GM18498 (cell line): ENCODE data around the gene MIF4GD.
"Not testable (repeated sequence)": the region's sequence is repeated elsewhere in the genome, so short reads cannot be mapped to it uniquely, and the experiment has no call there.

Experiments
- ATAC-seq: cut with Tn5 transposase; IDR thresholded peaks from one replicate; pipeline ENCODE4 v1.9.1; 2021; ENCODE audit warnings: mild to moderate bottlenecking, moderate library complexity; ENCODE audit not compliant: unreplicated experiment

MIF4GD gene

DNA sequence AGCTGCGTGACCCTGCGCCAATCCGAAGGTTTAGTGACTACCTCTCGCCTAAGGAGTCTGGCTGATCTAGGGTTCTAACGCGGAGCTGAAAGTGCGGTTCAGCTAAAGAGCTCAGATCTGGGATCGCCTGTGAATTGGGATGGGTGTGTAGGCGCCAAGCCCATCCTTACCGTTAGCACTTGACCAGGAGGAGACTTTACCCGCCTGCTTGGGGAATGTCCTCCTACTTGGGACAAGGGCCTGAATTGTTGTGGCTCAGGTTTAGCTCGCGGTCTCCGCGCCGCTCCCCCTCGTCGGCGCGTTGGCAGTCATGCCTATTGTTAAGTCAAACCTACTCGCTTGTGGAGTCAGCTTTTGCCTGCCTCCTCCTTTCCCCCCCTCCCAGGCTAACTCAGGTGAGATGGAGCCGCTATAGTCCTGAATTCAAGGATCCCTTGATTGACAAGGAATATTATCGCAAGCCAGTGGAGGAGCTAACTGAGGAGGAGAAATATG lies 8.9 kb downstream of the MIF4GD start:
- peak; percentile 21 for ATAC-seq

- ATAC-seq: peak; percentile 91
Measured at GRCh38 chr17:75261336-75262111, 9.5 kb downstream of the MIF4GD start, which contains the start of the genes GGA3 and MRPS7. GGA3 (minus strand) TSS chr17:75261606; CDS start chr17:75261587, 19 bp downstream. MRPS7 (plus strand) TSS chr17:75261879; CDS start chr17:75261901, 22 bp downstream.

GRCh38 chr17:75260641-75261335 lies 10.2 kb downstream of the MIF4GD start:
- peak; percentile 17 for ATAC-seq

DNA sequence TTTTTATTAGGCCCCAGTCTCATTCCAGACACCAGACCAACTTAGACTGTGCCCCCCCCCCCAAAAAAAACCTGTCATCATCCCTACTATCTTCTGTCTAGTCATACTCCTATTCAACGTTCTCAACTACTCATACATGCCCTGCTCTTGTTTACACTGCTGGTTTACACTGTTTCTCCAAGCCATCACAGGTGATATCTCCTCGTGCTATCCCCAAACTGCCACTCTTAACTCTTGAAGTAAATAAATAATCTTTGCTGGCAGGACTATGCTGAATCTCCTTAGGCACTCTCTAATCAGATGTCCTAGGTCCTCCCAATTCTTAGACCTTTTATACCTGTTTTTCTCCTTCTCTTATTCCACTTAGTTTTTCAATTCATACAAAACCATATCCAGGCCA lies 13.8 kb downstream of the MIF4GD start:
- not testable (repeated sequence) for ATAC-seq

GRCh38 chr17:75255954-75256698 lies 14.9 kb downstream of the MIF4GD start:
- not testable (repeated sequence) for ATAC-seq

- ATAC-seq: no peak
Measured at GRCh38 chr17:75252039-75252816, 18.8 kb downstream of the MIF4GD start.

GRCh38 chr17:75250009-75250471 lies 21.0 kb downstream of the MIF4GD start:
- ATAC-seq: peak; percentile 85

DNA sequence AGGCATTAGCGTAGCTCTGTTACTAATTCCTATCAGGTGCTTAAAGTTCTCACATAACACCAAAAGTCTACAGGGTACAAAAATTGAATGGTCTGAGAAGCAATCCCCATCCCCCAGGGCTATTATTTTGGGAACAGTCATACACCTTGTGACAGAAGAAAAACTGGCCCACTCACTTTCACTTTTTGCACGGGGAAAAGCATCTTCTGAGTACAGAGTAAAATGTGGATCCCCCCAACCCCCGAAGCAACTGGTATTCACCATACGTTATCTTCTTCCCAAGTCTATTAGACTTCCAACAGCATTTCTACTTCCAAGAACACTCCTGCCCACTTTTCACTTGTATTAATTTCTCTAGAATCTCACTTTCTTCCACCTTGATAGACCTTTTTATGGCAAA lies 21.5 kb downstream of the MIF4GD start:
- no peak for ATAC-seq

GRCh38 chr17:75246404-75246803 lies 24.6 kb downstream of the MIF4GD start:
- no peak for ATAC-seq

GRCh38 chr17:75245011-75245410 lies 26.0 kb downstream of the MIF4GD start:
- ATAC-seq: no peak

GRCh38 chr17:75244133-75244866 lies 26.7 kb downstream of the MIF4GD start:
- no peak for ATAC-seq

GRCh38 chr17:75242461-75243042 lies 28.5 kb downstream of the MIF4GD start:
- ATAC-seq: no peak

DNA sequence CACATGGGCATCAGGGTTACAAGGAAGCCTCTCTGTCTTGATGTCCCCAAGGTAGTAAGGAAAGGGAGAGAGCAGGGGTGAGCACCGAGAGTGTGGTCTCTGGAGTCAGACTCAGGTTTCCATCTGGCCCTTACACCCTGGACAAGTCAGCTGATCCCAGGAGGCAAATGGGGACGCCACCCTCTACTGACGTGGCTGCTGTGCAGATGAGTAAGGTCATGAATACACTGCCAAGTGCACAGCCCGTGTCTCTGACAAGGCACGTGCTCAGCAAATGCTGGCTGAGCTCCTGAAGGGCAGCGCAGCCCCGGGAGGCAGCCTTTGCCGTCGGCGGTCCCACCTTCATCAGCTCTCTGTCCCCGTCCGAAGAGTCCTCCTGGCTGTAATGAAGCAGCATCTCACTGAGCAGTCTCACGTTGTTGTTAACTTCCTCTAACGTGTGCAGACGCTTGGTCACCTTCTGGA lies 29.0 kb downstream of the MIF4GD start:
- ATAC-seq: no peak

- no peak for ATAC-seq
Measured at GRCh38 chr17:75241502-75241901, 29.5 kb downstream of the MIF4GD start.

DNA sequence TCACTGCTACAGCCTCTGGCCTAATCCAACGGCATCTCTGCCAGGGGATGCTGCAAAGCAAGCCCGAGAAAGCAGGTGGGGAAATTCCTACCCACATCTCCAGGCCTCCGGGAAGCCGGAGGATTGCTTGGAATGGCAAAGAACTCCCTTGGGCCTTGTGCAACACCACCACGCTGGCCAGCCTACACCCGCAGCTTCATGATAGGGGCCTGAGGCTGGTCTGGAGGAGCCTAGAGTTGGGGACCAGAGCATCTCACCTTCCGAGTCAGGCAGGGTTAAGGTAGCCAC lies 29.9 kb downstream of the MIF4GD start:
- ATAC-seq: no peak

DNA sequence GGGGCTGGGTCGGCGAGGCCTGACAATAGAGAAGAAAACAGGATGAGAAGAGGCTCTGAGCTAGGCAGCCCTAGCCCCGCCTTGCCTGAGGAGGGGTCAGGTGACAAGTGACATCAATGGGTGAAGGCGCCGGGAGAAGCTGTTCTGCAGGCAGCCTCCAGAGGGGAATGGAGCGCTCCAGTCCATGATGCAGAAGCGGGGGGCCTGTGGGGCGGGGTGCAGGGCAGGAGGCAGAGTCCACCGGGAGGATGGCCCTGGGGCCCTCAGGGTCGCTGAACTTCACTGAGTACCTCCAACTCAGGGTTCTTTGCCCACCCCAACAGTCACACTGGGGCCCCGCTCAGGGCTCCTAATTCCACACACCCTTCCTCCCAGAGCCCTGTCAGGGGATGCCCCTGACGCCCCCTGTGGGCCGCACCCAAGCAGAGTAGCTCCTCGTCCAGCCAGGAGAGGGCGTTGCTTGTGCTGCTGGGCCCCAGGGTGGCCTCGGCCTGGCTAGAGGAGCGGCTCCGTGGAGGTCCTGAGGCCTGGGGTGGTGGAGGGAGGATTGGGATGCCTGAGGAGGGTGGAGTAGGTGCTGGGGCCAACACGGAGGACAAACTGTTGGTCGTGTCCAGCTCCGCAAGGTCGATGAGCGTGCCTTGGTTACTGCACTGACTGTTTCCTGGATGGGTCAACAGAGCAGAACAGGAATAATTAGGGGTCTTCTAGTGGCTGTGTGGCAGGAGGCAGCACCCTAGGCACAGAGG lies 30.5 kb downstream of the MIF4GD start:
- no peak for ATAC-seq

- no peak for ATAC-seq
Measured at GRCh38 chr17:75239778-75240393, 31.1 kb downstream of the MIF4GD start.

DNA sequence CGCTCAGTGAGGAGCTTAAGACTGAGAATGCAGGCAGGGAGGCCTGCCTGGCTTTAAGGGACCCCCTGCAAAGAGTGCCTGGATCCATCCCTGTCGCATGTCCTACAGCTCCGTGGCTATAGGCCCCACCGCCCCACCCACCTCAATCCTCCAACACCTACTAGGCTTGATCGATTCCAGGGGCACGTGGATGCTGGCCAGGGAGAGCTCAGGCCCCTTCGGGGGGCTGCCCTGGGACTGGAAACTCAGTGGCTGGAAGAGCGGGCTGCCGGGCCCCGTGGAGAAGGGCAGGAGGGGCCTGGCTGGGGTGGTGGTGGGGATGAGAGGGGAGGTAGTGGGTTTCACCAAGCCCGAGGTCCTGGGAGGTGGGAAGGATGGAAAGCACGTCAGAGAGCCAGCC lies 31.8 kb downstream of the MIF4GD start:
- no peak for ATAC-seq
